Calu3 (cell line): ENCODE data around the gene IER2. TPM values are rescaled to one million over a fixed set of nuclear protein-coding genes. Genes with fewer than 3 reads are reported as not detected.
"Not testable (repeated sequence)": the region's sequence is repeated elsewhere in the genome, so short reads cannot be mapped to it uniquely, and the experiment has no call there.

ENCODE experiments used
- BruUV-seq: library from RNA; stranded (reverse); fragments of 400-500 nt; replicated peaks from 2 replicates; lab custom pipeline; 2021; lab: Mats Ljungman, UMichigan
- CTCF ChIA-PET: fragments of 300-600 bp; sonication (Branson Sonifier 250); formaldehyde crosslinking; loops from one replicate; lab custom pipeline; 2022; ENCODE audit warnings: antibody characterized with exemption; lab: Charles Lee
- DNase-seq: peaks from one replicate; pipeline ENCODE4 v3.0.0; 2022
- H3K27ac Mint-ChIP-seq: one replicate; pipeline ENCODE4 v1.8.0; 2022; ENCODE audit warnings: mixed read lengths; ENCODE audit not compliant: unreplicated experiment
- H3K27me3 Mint-ChIP-seq: one replicate; pipeline ENCODE4 v1.8.0; 2022; ENCODE audit warnings: mixed read lengths; ENCODE audit not compliant: unreplicated experiment
- H3K36me3 Mint-ChIP-seq: one replicate; pipeline ENCODE4 v1.8.0; 2022; ENCODE audit warnings: mild to moderate bottlenecking, moderate library complexity, mixed read lengths; ENCODE audit not compliant: insufficient read depth, unreplicated experiment
- H3K4me1 Mint-ChIP-seq: one replicate; pipeline ENCODE4 v1.8.0; 2022; ENCODE audit warnings: mild to moderate bottlenecking, low read depth, mixed read lengths; ENCODE audit not compliant: unreplicated experiment
- H3K4me3 Mint-ChIP-seq: one replicate; pipeline ENCODE4 v1.8.0; 2022; ENCODE audit warnings: mild to moderate bottlenecking, low read depth, moderate library complexity, mixed read lengths; ENCODE audit not compliant: unreplicated experiment
- H3K9me3 Mint-ChIP-seq: one replicate; pipeline ENCODE4 v1.8.0; 2022; ENCODE audit warnings: low read depth, mixed read lengths; ENCODE audit not compliant: unreplicated experiment
- CTCF ChIP-seq: fragments of 200-600 bp; IDR thresholded peaks from one replicate; pipeline ENCODE4 v1.8.0; 2022; ENCODE audit warnings: antibody characterized with exemption; ENCODE audit not compliant: unreplicated experiment
- intact Hi-C: fragments of 100-400 bp; cut with micrococcal nuclease; formaldehyde crosslinking; loops from one replicate; pipeline ENCODE4 v1.10.0; 2022; ENCODE audit not compliant: unreplicated experiment
- total RNA-seq: library from RNA; stranded (reverse); gene quantifications from 2 replicates; pipeline ENCODE4 v1.2.3, GENCODE V29; 2022

The IER2 gene
- total RNA-seq, 1 experiment from 2014 or later, result 96.3 TPM

- Mint-ChIP-seq H3K4me1 (peaks cover 25% of the 10 kb centered on the region), H3K4me3 (peak overlapping the region; percentile 61), H3K27me3 (no peaks in the 10 kb centered on the region), H3K27ac (peak overlapping the region; percentile 98), H3K36me3 (peaks cover 46% of the 10 kb centered on the region), H3K9me3 (no peaks in the 10 kb centered on the region)
- DNase-seq, result peak; percentile 83
- no peak for TF ChIP-seq CTCF
- intact Hi-C loops, result loop anchor here (5.0 kb wide), 1 partner anchor 98 kb away; no protein-coding TSS in a partner anchor
- no TSS peak for BruUV-seq
- CTCF ChIA-PET, result interaction anchor here (0.6 to 2.4 kb wide), 4 partner anchors 14 to 107 kb away, joined by 3 to 8 read pairs (median 4); partner anchors contain the start of genes IER2 and STX10
Observed at GRCh38 chr19:13164343-13165161, 14.3 kb downstream of the IER2 start.

- Mint-ChIP-seq H3K27ac (peak overlapping the region; percentile 98), H3K9me3 (no peaks in the 10 kb centered on the region), H3K36me3 (peaks cover 54% of the 10 kb centered on the region), H3K27me3 (no peaks in the 10 kb centered on the region), H3K4me1 (peaks cover 34% of the 10 kb centered on the region), H3K4me3 (peak overlapping the region; percentile 61)
- intact Hi-C loops, result no loop called here
- no peak for DNase-seq
- no peak for TF ChIP-seq CTCF
- TSS peak; percentile 9 for BruUV-seq
- CTCF ChIA-PET, result interaction anchor here (0.6 to 0.7 kb wide), 3 partner anchors 16 to 1580 kb away, joined by 3 read pairs; no protein-coding TSS in a partner anchor
Observed at GRCh38 chr19:13165162-13165997, 15.2 kb downstream of the IER2 start.

- BruUV-seq, H3K27me3 Mint-ChIP-seq, H3K9me3 Mint-ChIP-seq, H3K4me3 Mint-ChIP-seq, DNase-seq, intact Hi-C loops: not testable (repeated sequence)
- H3K4me1 Mint-ChIP-seq, result peaks cover 40% of the 10 kb centered on the region
- peak overlapping the region; percentile 98 for H3K27ac Mint-ChIP-seq
- CTCF ChIA-PET, result interaction anchor here (0.7 kb wide), 1 partner anchor 1581 kb away, joined by 3 read pairs; no protein-coding TSS in a partner anchor
- H3K36me3 Mint-ChIP-seq, result peaks cover 55% of the 10 kb centered on the region
Observed at GRCh38 chr19:13166151-13166550, 15.9 kb downstream of the IER2 start.

- TF ChIP-seq CTCF, result no peak
- Mint-ChIP-seq H3K4me1 (peaks cover 50% of the 10 kb centered on the region), H3K27me3 (no peaks in the 10 kb centered on the region)
Observed at GRCh38 chr19:13169769-13170168, 19.6 kb downstream of the IER2 start.

More at GRCh38 chr19:13169769-13170168, 19.6 kb downstream of the IER2 start:
- H3K36me3 Mint-ChIP-seq, result peaks cover 39% of the 10 kb centered on the region
- DNase-seq, result peak; percentile 79
- peak overlapping the region; percentile 93 for H3K27ac Mint-ChIP-seq
- BruUV-seq, result no TSS peak
- intact Hi-C loops, result no loop called here
- H3K9me3 Mint-ChIP-seq, result no peaks in the 10 kb centered on the region
- CTCF ChIA-PET, result interaction anchor here (0.6 to 0.9 kb wide), 5 partner anchors 11 to 79 kb away, joined by 3 to 4 read pairs (median 3); partner anchors contain the start of genes IER2 and STX10
- no peak overlapping the region for H3K4me3 Mint-ChIP-seq
